ENCODE data around the gene HIF1AN. TPM values are rescaled to one million over a fixed set of nuclear protein-coding genes. Genes with fewer than 3 reads are reported as not detected.

The HIF1AN gene
- total and polyA plus RNA-seq, 2 experiments from 2014 or later, result 13.7 to 36.0 TPM

GRCh38 chr10:100496567-100496966 lies 39.2 kb upstream of the HIF1AN start:
- H2AFZ ChIP-seq, result no peak overlapping the region
- no peaks in the 10 kb centered on the region for H3K36me3 ChIP-seq (replicated peaks; ENCODE audit: insufficient read depth, low read depth)
- WGBS (ENCODE audit: low lambda C conversion rate, missing lambda C conversion rate), result 96% methylated on average over 2 of the region's 2 CpGs
- no peaks in the 10 kb centered on the region for H3K27me3 ChIP-seq
- no peaks in the 10 kb centered on the region for H3K4me1 ChIP-seq (ENCODE audit: insufficient read depth)
- no peaks in the 10 kb centered on the region for H3K9me2 ChIP-seq (replicated peaks; ENCODE audit: insufficient read depth)
- no peaks in the 10 kb centered on the region for H3K9me3 ChIP-seq (ENCODE audit: low read depth)
- H3K4me3 ChIP-seq, result no peak overlapping the region
- H4K20me1 ChIP-seq (ENCODE audit: insufficient read depth, poor library complexity, severe bottlenecking), result no peaks in the 10 kb centered on the region
- TF ChIP-seq EZH2 (IDR thresholded peaks at IDR 0.05; ENCODE audit: borderline replicate concordance) (no peak), EZH2phosphoT487 (IDR thresholded peaks at IDR 0.05; ENCODE audit: low read depth, severe bottlenecking, unreplicated experiment) (no peak), CTCF (IDR thresholded peaks at IDR 0.05; ENCODE audit: poor library complexity) (no peak)
- H3K4me2 ChIP-seq, result no peak overlapping the region
- no peak for DNase-seq (ENCODE audit: low spot score)
- H3K27ac ChIP-seq, result no peak overlapping the region
- no peaks in the 10 kb centered on the region for H3K79me2 ChIP-seq

GRCh38 chr10:100498059-100498458 lies 37.7 kb upstream of the HIF1AN start:
- no peaks in the 10 kb centered on the region for H3K9me3 ChIP-seq (ENCODE audit: low read depth)
- no peaks in the 10 kb centered on the region for H3K79me2 ChIP-seq
- no peak overlapping the region for H2AFZ ChIP-seq
- no peaks in the 10 kb centered on the region for H3K36me3 ChIP-seq (replicated peaks; ENCODE audit: insufficient read depth, low read depth)
- H4K20me1 ChIP-seq (ENCODE audit: insufficient read depth, poor library complexity, severe bottlenecking), result no peaks in the 10 kb centered on the region
- no peak overlapping the region for H3K4me3 ChIP-seq
- no peaks in the 10 kb centered on the region for H3K9me2 ChIP-seq (replicated peaks; ENCODE audit: insufficient read depth)
- H3K4me1 ChIP-seq (ENCODE audit: insufficient read depth), result peaks cover 2% of the 10 kb centered on the region
- TF ChIP-seq CTCF (IDR thresholded peaks at IDR 0.05; ENCODE audit: poor library complexity) (no peak), EZH2phosphoT487 (IDR thresholded peaks at IDR 0.05; ENCODE audit: low read depth, severe bottlenecking, unreplicated experiment) (no peak), EZH2 (IDR thresholded peaks at IDR 0.05; ENCODE audit: borderline replicate concordance) (no peak)
- no peak for DNase-seq (ENCODE audit: low spot score)
- 95% methylated on average over 4 of the region's 4 CpGs for WGBS (ENCODE audit: low lambda C conversion rate, missing lambda C conversion rate)
- H3K4me2 ChIP-seq, result no peak overlapping the region
- H3K27me3 ChIP-seq, result no peaks in the 10 kb centered on the region
- H3K27ac ChIP-seq, result no peak overlapping the region

GRCh38 chr10:100501423-100501822 lies 34.3 kb upstream of the HIF1AN start:
- no peaks in the 10 kb centered on the region for H3K79me2 ChIP-seq
- H3K27me3 ChIP-seq, result no peaks in the 10 kb centered on the region
- H4K20me1 ChIP-seq (ENCODE audit: insufficient read depth, poor library complexity, severe bottlenecking), result no peaks in the 10 kb centered on the region
- no peaks in the 10 kb centered on the region for H3K9me2 ChIP-seq (replicated peaks; ENCODE audit: insufficient read depth)
- no peak overlapping the region for H2AFZ ChIP-seq
- H3K4me3 ChIP-seq, result no peak overlapping the region
- no peak overlapping the region for H3K4me2 ChIP-seq
- H3K9me3 ChIP-seq (ENCODE audit: low read depth), result no peaks in the 10 kb centered on the region
- no peak overlapping the region for H3K27ac ChIP-seq
- H3K4me1 ChIP-seq (ENCODE audit: insufficient read depth), result peaks cover 16% of the 10 kb centered on the region
- no peak for DNase-seq (ENCODE audit: low spot score)
- H3K36me3 ChIP-seq (replicated peaks; ENCODE audit: insufficient read depth, low read depth), result no peaks in the 10 kb centered on the region
- no peak for TF ChIP-seq EZH2 (IDR thresholded peaks at IDR 0.05; ENCODE audit: borderline replicate concordance)
- TF ChIP-seq CTCF (IDR thresholded peaks at IDR 0.05; ENCODE audit: poor library complexity), result no peak
- TF ChIP-seq EZH2phosphoT487 (IDR thresholded peaks at IDR 0.05; ENCODE audit: low read depth, severe bottlenecking, unreplicated experiment), result no peak

GRCh38 chr10:100502926-100503494 lies 32.7 kb upstream of the HIF1AN start:
- DNase-seq (ENCODE audit: low spot score), result no peak
- no peak for TF ChIP-seq EZH2phosphoT487 (IDR thresholded peaks at IDR 0.05; ENCODE audit: low read depth, severe bottlenecking, unreplicated experiment)
- TF ChIP-seq CTCF (IDR thresholded peaks at IDR 0.05; ENCODE audit: poor library complexity), result no peak
- Histone ChIP-seq H3K9me3 (ENCODE audit: low read depth) (no peaks in the 10 kb centered on the region), H3K27ac (no peak overlapping the region), H2AFZ (no peak overlapping the region), H4K20me1 (ENCODE audit: insufficient read depth, poor library complexity, severe bottlenecking) (no peaks in the 10 kb centered on the region), H3K4me2 (no peak overlapping the region), H3K4me3 (no peak overlapping the region), H3K36me3 (replicated peaks; ENCODE audit: insufficient read depth, low read depth) (no peaks in the 10 kb centered on the region), H3K27me3 (no peaks in the 10 kb centered on the region), H3K9me2 (replicated peaks; ENCODE audit: insufficient read depth) (no peaks in the 10 kb centered on the region), H3K79me2 (no peaks in the 10 kb centered on the region), H3K4me1 (ENCODE audit: insufficient read depth) (peaks cover 16% of the 10 kb centered on the region)
- 59% methylated on average over 1 of the region's 1 CpG for WGBS (ENCODE audit: low lambda C conversion rate, missing lambda C conversion rate)

Measured in hepatocyte (in vitro differentiated cells).